Glutamatergic neuron (in vitro differentiated cells): ENCODE results near the gene COL20A1. TPM values are rescaled to one million over a fixed set of nuclear protein-coding genes. Genes with fewer than 3 reads are reported as not detected.

Source experiments
- DNase-seq: peaks from one replicate; pipeline ENCODE4 v3.0.0; 2022
- H3K27ac Mint-ChIP-seq: one replicate; pipeline ENCODE4 v1.8.0; 2020; ENCODE audit warnings: mild to moderate bottlenecking, mixed read lengths, inconsistent platforms; ENCODE audit not compliant: unreplicated experiment
- H3K27me3 Mint-ChIP-seq: one replicate; pipeline ENCODE4 v1.8.0; 2020; ENCODE audit warnings: mild to moderate bottlenecking, moderate library complexity, mixed read lengths, inconsistent platforms; ENCODE audit not compliant: unreplicated experiment
- H3K36me3 Mint-ChIP-seq: one replicate; pipeline ENCODE4 v1.8.0; 2020; ENCODE audit warnings: mild to moderate bottlenecking, mixed read lengths, inconsistent platforms; ENCODE audit not compliant: unreplicated experiment
- H3K4me1 Mint-ChIP-seq: one replicate; pipeline ENCODE4 v1.8.0; 2020; ENCODE audit warnings: mild to moderate bottlenecking, low read depth, mixed read lengths, inconsistent platforms; ENCODE audit not compliant: unreplicated experiment
- H3K4me3 Mint-ChIP-seq: one replicate; pipeline ENCODE4 v1.8.0; 2020; ENCODE audit warnings: mild to moderate bottlenecking, mixed read lengths, inconsistent platforms; ENCODE audit not compliant: unreplicated experiment
- H3K9me3 Mint-ChIP-seq: one replicate; pipeline ENCODE4 v1.8.0; 2020; ENCODE audit warnings: mild to moderate bottlenecking, moderate library complexity, mixed read lengths, inconsistent platforms; ENCODE audit not compliant: unreplicated experiment
- CTCF ChIP-seq: fragments of 200-600 bp; sonication (generic); IDR thresholded peaks from one replicate; pipeline ENCODE4 v1.5.0; 2021; ENCODE audit not compliant: partially characterized antibody, unreplicated experiment
- total RNA-seq: library from RNA; stranded (reverse); fragmentation: NEBNext Ultra II Directional; extraction: Animal tissue kit (Norgen Biotek cat#: 25700); gene quantifications from one replicate; pipeline ENCODE4 v1.2.1, GENCODE V29; 2021; ENCODE audit not compliant: unreplicated experiment

The COL20A1 gene
- total RNA-seq, 1 donor from 2014 or later = 2.1 TPM

- peak overlapping the region; percentile 14 for H3K27ac Mint-ChIP-seq
- peaks cover 13% of the 10 kb centered on the region for H3K27me3 Mint-ChIP-seq
- DNase-seq = no peak
- H3K9me3 Mint-ChIP-seq = peaks cover 15% of the 10 kb centered on the region
- no peak for TF ChIP-seq CTCF
- H3K36me3 Mint-ChIP-seq = peaks cover 11% of the 10 kb centered on the region
- H3K4me3 Mint-ChIP-seq = peak overlapping the region; percentile 46
- peaks cover 40% of the 10 kb centered on the region for H3K4me1 Mint-ChIP-seq
These were observed 36.9 kb upstream of the COL20A1 start for GRCh38 chr20:63255931-63256704.

DNA sequence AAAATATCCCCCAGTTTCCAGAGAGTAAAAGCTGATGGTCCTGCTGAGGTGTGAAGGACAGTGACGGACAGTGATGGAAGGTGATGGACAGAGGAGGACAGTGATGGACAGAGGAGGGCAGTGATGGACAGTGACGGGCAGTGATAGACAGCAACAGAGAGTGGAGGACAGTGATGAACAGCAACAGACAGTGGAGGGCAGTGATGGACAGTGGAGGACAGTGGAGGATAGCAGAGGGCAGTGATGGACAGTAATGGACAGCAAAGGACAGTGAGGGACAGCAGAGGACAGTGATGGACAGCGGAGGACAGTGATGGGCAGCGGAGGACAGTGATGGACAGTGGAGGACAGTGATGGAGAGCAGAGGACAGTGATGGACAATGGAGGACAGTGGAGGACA is 36.0 kb upstream of the COL20A1 start:
- Mint-ChIP-seq H3K27me3 (peaks cover 13% of the 10 kb centered on the region), H3K9me3 (peaks cover 14% of the 10 kb centered on the region), H3K27ac (peak overlapping the region; percentile 34), H3K36me3 (peaks cover 11% of the 10 kb centered on the region), H3K4me3 (peak overlapping the region; percentile 67), H3K4me1 (peaks cover 41% of the 10 kb centered on the region)
- no peak for DNase-seq
- TF ChIP-seq CTCF = no peak

DNA sequence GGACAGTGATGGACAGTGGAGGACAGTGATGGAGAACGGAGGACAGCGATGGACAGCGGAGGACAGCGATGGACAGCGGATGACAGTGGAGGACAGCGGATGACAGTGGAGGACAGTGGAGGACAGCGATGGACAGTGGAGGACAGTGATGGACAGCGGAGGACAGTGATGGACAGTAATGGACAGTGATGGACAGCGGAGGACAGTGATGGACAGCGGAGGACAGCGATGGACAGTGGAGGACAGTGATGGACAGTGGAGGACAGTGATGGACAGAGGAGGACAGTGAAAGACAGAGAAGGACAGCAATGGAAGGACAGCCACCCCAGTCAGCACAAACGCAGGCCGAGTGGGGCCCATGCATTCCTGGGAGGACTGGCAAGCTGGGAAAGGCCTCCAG is 35.4 kb upstream of the COL20A1 start:
- Mint-ChIP-seq H3K4me1 (peaks cover 41% of the 10 kb centered on the region), H3K36me3 (peaks cover 11% of the 10 kb centered on the region), H3K27ac (peak overlapping the region; percentile 34), H3K9me3 (peaks cover 13% of the 10 kb centered on the region), H3K4me3 (peak overlapping the region; percentile 70), H3K27me3 (peaks cover 10% of the 10 kb centered on the region)
- no peak for DNase-seq
- no peak for TF ChIP-seq CTCF

GRCh38 chr20:63258781-63259180 is 34.2 kb upstream of the COL20A1 start:
- H3K27ac Mint-ChIP-seq = no peak overlapping the region

More at GRCh38 chr20:63258781-63259180, 34.2 kb upstream of the COL20A1 start:
- H3K36me3 Mint-ChIP-seq = peaks cover 11% of the 10 kb centered on the region
- H3K4me3 Mint-ChIP-seq = no peak overlapping the region
- no peak for DNase-seq
- no peak for TF ChIP-seq CTCF
- H3K4me1 Mint-ChIP-seq = peaks cover 36% of the 10 kb centered on the region
- H3K27me3 Mint-ChIP-seq = peaks cover 6% of the 10 kb centered on the region
- H3K9me3 Mint-ChIP-seq = peaks cover 9% of the 10 kb centered on the region
